Endothelial cell of coronary artery (primary cell): ENCODE data around the gene ATP5PD. TPM values are rescaled to one million over a fixed set of nuclear protein-coding genes. Genes with fewer than 3 reads are reported as not detected.

Experiments
- total RNA-seq: library from RNA; depleted of rRNA; stranded (reverse); fragments of >200 nt; gene quantifications from 2 replicates; pipeline ENCODE4 v1.2.3, GENCODE V29; 2014

Gene ATP5PD
- total RNA-seq = 220 and 246 TPM in 2 replicates

DNA sequence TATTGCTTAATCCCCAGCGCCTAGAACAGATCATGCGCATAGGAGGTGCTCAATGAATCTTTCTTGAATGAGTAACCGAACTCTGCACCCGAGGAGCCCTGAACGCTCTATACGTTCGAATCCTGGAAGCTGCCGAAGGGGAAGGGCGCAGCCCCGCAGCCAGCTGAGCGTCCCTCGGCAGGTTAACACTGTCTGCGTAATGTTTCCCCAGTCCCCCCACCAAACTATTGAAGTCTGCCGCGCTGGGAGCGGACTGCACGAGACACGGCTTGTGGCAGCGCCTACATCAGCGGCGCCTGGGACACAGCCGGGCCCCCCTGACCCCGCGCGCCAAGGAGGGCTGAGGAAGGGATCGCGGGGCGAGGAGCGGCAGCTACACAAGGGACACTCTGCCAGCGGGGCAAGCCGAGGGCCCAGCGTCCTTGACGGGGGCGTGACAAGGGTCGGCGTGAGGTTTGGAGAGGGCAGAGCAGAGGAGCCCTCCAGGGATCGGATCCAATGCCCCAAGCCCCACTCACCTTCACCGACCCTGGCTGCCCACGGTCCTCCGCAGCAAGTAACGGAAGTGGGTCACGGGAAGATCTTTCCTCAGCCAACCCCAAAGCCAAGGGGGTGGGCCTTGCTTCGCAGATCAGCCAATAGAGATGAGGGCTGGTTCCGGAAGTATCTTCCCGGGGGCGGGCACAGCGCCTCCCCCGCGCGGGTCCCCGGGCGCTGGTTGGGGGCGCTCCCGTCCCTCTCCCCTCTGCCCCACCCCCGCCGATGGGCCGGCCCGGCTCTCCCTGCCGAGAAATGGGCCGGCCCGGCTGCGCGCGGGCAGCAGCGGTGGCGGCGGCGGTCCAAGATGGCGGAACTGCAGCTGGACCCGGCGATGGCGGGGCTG is at the start of gene ATP5PD, which contains the start of gene KCTD2:
ATP5PD (minus strand) TSS at position 563 of the 883 bp plus-strand sequence. CDS start 4,319 bp downstream, outside the sequence.
KCTD2 (plus strand) TSS at position 819 of the 883 bp plus-strand sequence; CDS start at position 845, 26 bp downstream.

DNA sequence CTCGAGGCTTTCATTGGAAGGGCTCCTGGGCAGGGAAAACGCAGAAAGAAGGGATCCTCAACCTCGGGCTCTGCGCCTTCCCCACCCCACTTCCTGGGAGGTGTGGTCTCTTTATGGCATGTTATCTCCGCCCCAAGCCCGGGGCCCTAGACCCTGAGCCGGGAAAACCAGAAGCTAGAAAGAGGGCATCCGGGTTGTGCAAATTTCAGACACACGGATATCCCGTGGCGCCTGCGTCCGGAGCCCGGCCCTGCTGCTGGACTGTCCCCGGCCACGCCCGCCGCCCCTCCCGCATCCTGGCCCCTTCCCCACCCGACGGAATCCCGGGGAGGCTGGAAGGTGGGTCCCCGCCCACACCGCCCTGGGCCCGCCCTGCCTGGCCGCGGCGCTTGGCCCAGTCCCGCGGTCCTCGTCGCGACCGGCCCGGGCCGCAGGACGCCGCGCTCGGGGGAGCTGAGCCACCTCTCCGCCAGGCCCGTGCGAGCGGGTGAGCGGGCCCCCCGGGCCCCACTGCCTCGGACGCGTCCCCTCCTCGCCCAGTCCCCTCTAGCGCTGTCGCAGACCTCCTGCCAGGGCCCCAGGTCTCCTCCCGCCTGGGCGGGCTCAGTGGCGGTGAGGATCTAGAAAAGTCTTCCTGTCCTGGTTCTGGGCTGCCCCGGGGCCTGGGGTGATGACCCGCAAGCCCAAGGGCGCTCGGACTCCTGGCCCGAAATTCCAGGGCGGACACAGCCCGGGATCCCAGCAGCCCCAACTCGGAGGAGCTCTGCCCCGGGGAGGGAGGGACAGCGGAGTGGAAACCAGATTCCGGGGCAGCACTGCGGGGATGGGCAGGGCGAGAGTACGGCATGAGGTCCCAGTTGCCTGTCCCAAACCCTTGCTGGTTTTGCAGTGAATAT is 41.0 kb upstream of the ATP5PD start, which contains the start of gene SLC16A5:
SLC16A5 (plus strand) TSS at position 397 of the 896 bp plus-strand sequence. CDS start 5,683 bp downstream, outside the sequence.

DNA sequence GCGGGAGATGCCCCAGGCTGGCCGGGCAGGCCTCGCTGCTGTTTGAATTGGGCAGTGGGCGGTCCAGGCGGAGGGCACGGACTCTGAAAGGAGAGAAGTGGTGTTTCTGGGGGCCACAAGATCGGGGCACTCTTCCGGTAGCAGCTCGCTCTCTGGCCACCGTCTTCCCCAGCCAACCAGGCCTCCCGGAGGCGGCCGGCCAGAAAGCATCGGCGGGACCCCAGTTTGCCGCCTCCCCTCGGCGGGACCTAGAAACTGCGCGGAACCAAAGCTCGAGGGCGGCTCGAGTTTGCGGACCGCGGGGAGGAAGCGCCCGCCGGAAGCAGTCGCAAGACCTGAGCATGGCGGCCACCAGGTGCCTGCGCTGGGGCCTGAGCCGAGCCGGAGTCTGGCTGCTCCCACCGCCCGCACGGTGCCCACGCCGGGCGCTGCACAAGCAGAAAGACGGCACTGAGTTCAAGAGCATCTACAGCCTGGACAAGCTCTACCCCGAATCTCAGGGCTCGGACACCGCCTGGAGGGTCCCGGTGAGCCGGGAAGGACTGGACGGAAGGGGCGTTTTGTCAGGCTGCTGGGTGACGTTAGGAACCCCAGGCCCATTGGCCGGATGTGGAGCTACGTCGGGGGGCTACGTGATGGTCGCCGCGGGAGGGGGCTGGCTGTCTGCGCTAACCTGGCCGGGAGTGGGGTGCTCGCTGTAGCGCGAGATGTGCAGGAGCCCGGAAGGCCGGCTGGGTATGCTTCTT is 34.2 kb downstream of the ATP5PD start, which contains the start of gene MRPL58:
MRPL58 (plus strand) TSS at position 325 of the 746 bp plus-strand sequence; CDS start at position 342, 17 bp downstream.

Other genes with a start within 250 kb of the ATP5PD start
- 0.09 and 0.19 TPM in 2 replicates for gene GRIN2C, start 187.1 kb downstream of the ATP5PD start, total RNA-seq
- 38.9 and 64.7 TPM in 2 replicates for gene FDXR, start 174.0 kb downstream of the ATP5PD start, total RNA-seq
- not detected in 2 replicates for gene FADS6, start 153.3 kb downstream of the ATP5PD start, total RNA-seq
- not detected in 2 replicates for gene USH1G, start 123.7 kb downstream of the ATP5PD start, total RNA-seq
- not detected in 2 replicates for gene OTOP2, start 122.7 kb downstream of the ATP5PD start, total RNA-seq
- not detected in 2 replicates for gene OTOP3, start 111.1 kb downstream of the ATP5PD start, total RNA-seq
- 8.3 and 11.5 TPM in 2 replicates for gene HID1, start 74.2 kb downstream of the ATP5PD start, total RNA-seq
- gene CDR2L, start 59.3 kb downstream of the ATP5PD start, total RNA-seq = 13.1 and 18.7 TPM in 2 replicates
- gene MRPL58, start 34.3 kb downstream of the ATP5PD start, total RNA-seq = 31.3 and 40.7 TPM in 2 replicates
- gene KCTD2, start 256 bp upstream of the ATP5PD start, total RNA-seq = 11.2 and 12.1 TPM in 2 replicates
- gene SLC16A5, start 41.0 kb upstream of the ATP5PD start, total RNA-seq = 5.8 and 8.1 TPM in 2 replicates
- 2.4 and 3.9 TPM in 2 replicates for gene ARMC7, start 63.0 kb upstream of the ATP5PD start, total RNA-seq
- 11.3 and 23.4 TPM in 2 replicates for gene NT5C, start 84.8 kb upstream of the ATP5PD start, total RNA-seq
- gene JPT1, start 107.5 kb upstream of the ATP5PD start, total RNA-seq = 126 and 201 TPM in 2 replicates
- 153 TPM in 2 replicates for gene SUMO2, start 136.0 kb upstream of the ATP5PD start, total RNA-seq
- gene NUP85, start 158.7 kb upstream of the ATP5PD start, total RNA-seq = 35.2 and 49.8 TPM in 2 replicates
- 9.4 and 10.7 TPM in 2 replicates for gene GGA3, start 214.6 kb upstream of the ATP5PD start, total RNA-seq
- 62.6 and 80.9 TPM in 2 replicates for gene MRPS7, start 214.9 kb upstream of the ATP5PD start, total RNA-seq
- gene MIF4GD, start 224.3 kb upstream of the ATP5PD start, total RNA-seq = 7.6 and 9.5 TPM in 2 replicates
- gene SLC25A19, start 242.5 kb upstream of the ATP5PD start, total RNA-seq = 8.3 and 9.5 TPM in 2 replicates